Caco-2 (cell line): ENCODE measurements around the gene MROH9. TPM values are rescaled to one million over a fixed set of nuclear protein-coding genes. Genes with fewer than 3 reads are reported as not detected.

Experiments
- BruUV-seq: library from RNA; stranded (reverse); fragments of 400-500 nt; replicated peaks from 2 replicates; lab custom pipeline; 2021; lab: Mats Ljungman, UMichigan
- CTCF ChIA-PET: fragments of 300-600 bp; sonication (Branson Sonifier 250); formaldehyde crosslinking; loops from one replicate; lab custom pipeline; 2022; ENCODE audit warnings: antibody characterized with exemption; lab: Charles Lee
- POLR2A ChIA-PET: fragments of 300-600 bp; sonication (Branson Sonifier 250); formaldehyde crosslinking; loops from one replicate; lab custom pipeline; 2022; ENCODE audit warnings: antibody characterized with exemption; lab: Charles Lee
- DNase-seq, 2 experiments: peaks; one replicate each; pipeline versions ENCODE4 v3.0.0 to v3.0.0-alpha.2; 2020 to 2022
- H3K27me3 ChIP-seq: replicated peaks from 2 replicates; pipeline ENCODE4 v1.6.0; 2011; ENCODE audit warnings: low read length; ENCODE audit not compliant: control insufficient read depth, insufficient read depth
- H3K36me3 ChIP-seq: 2 replicates; pipeline ENCODE4 v1.5.1; 2011; ENCODE audit warnings: low read length; ENCODE audit not compliant: control insufficient read depth, insufficient read depth
- H3K4me1 ChIP-seq: fragments of 250-450 bp; sonication (Bioruptor Pico); 2 replicates; pipeline ENCODE4 v1.5.1; 2020; ENCODE audit warnings: mild to moderate bottlenecking
- H3K4me3 ChIP-seq: 2 replicates; pipeline ENCODE4 v1.5.1; 2011; ENCODE audit warnings: low read depth, mild to moderate bottlenecking, control low read depth, low read length
- H3K9me3 ChIP-seq: fragments of 250-450 bp; sonication (Bioruptor Pico); 2 replicates; pipeline ENCODE4 v1.5.1; 2020; ENCODE audit warnings: mild to moderate bottlenecking, moderate library complexity
- H3K27ac Mint-ChIP-seq: one replicate; pipeline ENCODE4 v1.8.0; 2022; ENCODE audit warnings: mixed read lengths; ENCODE audit not compliant: unreplicated experiment
- H3K27me3 Mint-ChIP-seq: one replicate; pipeline ENCODE4 v1.8.0; 2022; ENCODE audit warnings: mixed read lengths; ENCODE audit not compliant: insufficient read depth, unreplicated experiment
- H3K36me3 Mint-ChIP-seq: one replicate; pipeline ENCODE4 v1.8.0; 2022; ENCODE audit warnings: mild to moderate bottlenecking, mixed read lengths; ENCODE audit not compliant: insufficient read depth, unreplicated experiment
- H3K4me1 Mint-ChIP-seq: one replicate; pipeline ENCODE4 v1.8.0; 2022; ENCODE audit warnings: low read depth, mixed read lengths; ENCODE audit not compliant: unreplicated experiment
- H3K4me3 Mint-ChIP-seq: one replicate; pipeline ENCODE4 v1.8.0; 2022; ENCODE audit warnings: mild to moderate bottlenecking, moderate library complexity, mixed read lengths; ENCODE audit not compliant: unreplicated experiment
- H3K9me3 Mint-ChIP-seq: one replicate; pipeline ENCODE4 v1.8.0; 2022; ENCODE audit warnings: mixed read lengths; ENCODE audit not compliant: unreplicated experiment
- CTCF ChIP-seq, 2 experiments: fragments of 200-600 bp in 1 of 2; IDR thresholded peaks; 1 replicate in 1 of 2; 2 replicates in 1 of 2; pipeline versions ENCODE4 v1.5.1 to v1.8.0; 2011 to 2022; ENCODE audit warnings: antibody characterized with exemption in 1 of 2, control low read depth in 1 of 2, inconsistent platforms in 1 of 2, low read depth in 1 of 2, low read length in 1 of 2, mild to moderate bottlenecking in 1 of 2, moderate library complexity in 1 of 2; ENCODE audit not compliant: insufficient read depth in 1 of 2, severe bottlenecking in 1 of 2, unreplicated experiment in 1 of 2
- intact Hi-C: fragments of 100-400 bp; cut with micrococcal nuclease; formaldehyde crosslinking; loops from one replicate; pipeline ENCODE4 v1.10.0; 2022; ENCODE audit not compliant: unreplicated experiment
- microRNA-seq: library from miRNA; unstranded; fragments of <30 nt; microRNA quantifications from one replicate; pipeline ENCODE4 v1.2.0, GENCODE V29; 2022
- total RNA-seq: library from RNA; stranded (reverse); gene quantifications from 2 replicates; pipeline ENCODE4 v1.2.3, GENCODE V29; 2022

Gene MROH9
- total RNA-seq, 1 experiment from 2014 or later = not detected

- ChIA-PET CTCF (no interaction called here), POLR2A (no interaction called here)
- Histone ChIP-seq H3K4me3 (no peak overlapping the region), H3K36me3 (no peaks in the 10 kb centered on the region), H3K4me1 (no peaks in the 10 kb centered on the region), H3K27me3 (no peaks in the 10 kb centered on the region; the same call in none of the 2 replicates), H3K9me3 (no peaks in the 10 kb centered on the region)
- H3K4me1 Mint-ChIP-seq = no peaks in the 10 kb centered on the region
- no peaks in the 10 kb centered on the region for H3K9me3 Mint-ChIP-seq
- no peak overlapping the region for H3K27ac Mint-ChIP-seq
- DNase-seq = no peak
- no peak for TF ChIP-seq CTCF (IDR thresholded peaks at IDR 0.05; ENCODE audit: insufficient read depth in 1 of 2, low read depth in 1 of 2, low read length in 1 of 2, severe bottlenecking in 1 of 2, unreplicated experiment in 1 of 2)
- no TSS peak for BruUV-seq
- intact Hi-C loops = no loop called here
- H3K4me3 Mint-ChIP-seq = no peak overlapping the region
- peaks cover 6% of the 10 kb centered on the region for H3K27me3 Mint-ChIP-seq
- no peaks in the 10 kb centered on the region for H3K36me3 Mint-ChIP-seq
Measured at GRCh38 chr1:171113382-171113781, 178.0 kb downstream of the MROH9 start.

Small RNA genes within 50 kb of the gene (microRNA-seq; reads per million reads assigned to microRNA genes)
- gene MIR1295A (not detected), gene MIR1295B (not detected)

Other genes starting within 250 kb of the MROH9 start
- 0.51 TPM in 1 of 2 replicates, not detected in the other for gene FMO3, start 155.4 kb downstream of the MROH9 start, total RNA-seq
- gene FMO2, start 249.8 kb downstream of the MROH9 start, total RNA-seq = not detected in 2 replicates